Measurements from ENCODE around the gene ARID1B.

Gene ARID1B

GRCh38 chr6:156967852-156968251 lies 190.7 kb downstream of the ARID1B start:
- H3K27ac ChIP-seq (ENCODE audit: insufficient read depth, low read depth, low read length, poor library complexity, severe bottlenecking), result no peak overlapping the region
- peaks cover 9% of the 10 kb centered on the region for H3K4me1 ChIP-seq (ENCODE audit: control insufficient read depth, insufficient read depth, low read length)
- H3K36me3 ChIP-seq (ENCODE audit: control insufficient read depth, insufficient read depth, low read length), result no peaks in the 10 kb centered on the region
- H3K4me3 ChIP-seq (ENCODE audit: insufficient read depth, low read depth, low read length), result no peak overlapping the region
- H3K27me3 ChIP-seq (ENCODE audit: control insufficient read depth, insufficient read depth, low read length, poor library complexity, severe bottlenecking), result no peaks in the 10 kb centered on the region
- WGBS, 2 experiments, result 85 to 88% methylated on average over 3 to 4 of the region's 4 CpGs
- no peaks in the 10 kb centered on the region for H3K9me3 ChIP-seq (ENCODE audit: control insufficient read depth, low read length)

DNA sequence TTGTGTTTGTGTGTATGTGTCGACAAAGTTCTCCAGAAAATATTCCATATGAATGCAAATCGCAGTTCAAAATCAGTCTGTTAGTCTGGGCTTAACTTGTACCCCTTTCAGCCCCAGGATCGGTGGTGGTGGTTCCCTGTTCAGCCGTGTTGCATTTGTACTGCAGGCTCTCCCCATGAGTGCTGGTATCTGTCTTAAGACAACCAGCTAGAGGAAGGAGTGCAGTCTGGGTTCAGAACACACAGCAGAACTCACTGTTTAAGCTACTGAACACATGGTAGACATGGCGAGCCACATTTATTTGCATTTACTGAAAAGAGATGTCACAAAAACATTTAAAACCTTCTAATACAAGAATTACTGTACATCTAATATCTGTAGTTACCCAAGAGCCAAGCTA lies 192.1 kb downstream of the ARID1B start:
- H3K27ac ChIP-seq (ENCODE audit: insufficient read depth, low read depth, low read length, poor library complexity, severe bottlenecking), result no peak overlapping the region
- WGBS, 2 experiments, result 86 to 97% methylated on average over 5 of the region's 5 CpGs
- peaks cover 3% of the 10 kb centered on the region for H3K4me1 ChIP-seq (ENCODE audit: control insufficient read depth, insufficient read depth, low read length)
- H3K4me3 ChIP-seq (ENCODE audit: insufficient read depth, low read depth, low read length), result no peak overlapping the region
- no peaks in the 10 kb centered on the region for H3K27me3 ChIP-seq (ENCODE audit: control insufficient read depth, insufficient read depth, low read length, poor library complexity, severe bottlenecking)
- no peaks in the 10 kb centered on the region for H3K36me3 ChIP-seq (ENCODE audit: control insufficient read depth, insufficient read depth, low read length)
- H3K9me3 ChIP-seq (ENCODE audit: control insufficient read depth, low read length), result no peaks in the 10 kb centered on the region

GRCh38 chr6:156970595-156971112 lies 193.5 kb downstream of the ARID1B start:
- Histone ChIP-seq H3K9me3 (ENCODE audit: control insufficient read depth, low read length) (no peaks in the 10 kb centered on the region), H3K27me3 (ENCODE audit: control insufficient read depth, insufficient read depth, low read length, poor library complexity, severe bottlenecking) (no peaks in the 10 kb centered on the region), H3K27ac (ENCODE audit: insufficient read depth, low read depth, low read length, poor library complexity, severe bottlenecking) (no peak overlapping the region), H3K4me1 (ENCODE audit: control insufficient read depth, insufficient read depth, low read length) (peaks cover 3% of the 10 kb centered on the region), H3K36me3 (ENCODE audit: control insufficient read depth, insufficient read depth, low read length) (no peaks in the 10 kb centered on the region), H3K4me3 (ENCODE audit: insufficient read depth, low read depth, low read length) (no peak overlapping the region)
- 86 to 94% methylated on average over 2 of the region's 2 CpGs for WGBS, 2 experiments

- 84 to 85% methylated on average over 6 to 7 of the region's 7 CpGs for whole genome bisulfite sequencing, 2 experiments
- Histone ChIP-seq H3K27ac (ENCODE audit: insufficient read depth, low read depth, low read length, poor library complexity, severe bottlenecking) (peak overlapping the region; percentile 4), H3K36me3 (ENCODE audit: control insufficient read depth, insufficient read depth, low read length) (no peaks in the 10 kb centered on the region), H3K27me3 (ENCODE audit: control insufficient read depth, insufficient read depth, low read length, poor library complexity, severe bottlenecking) (no peaks in the 10 kb centered on the region), H3K9me3 (ENCODE audit: control insufficient read depth, low read length) (no peaks in the 10 kb centered on the region), H3K4me1 (ENCODE audit: control insufficient read depth, insufficient read depth, low read length) (peaks cover 3% of the 10 kb centered on the region), H3K4me3 (ENCODE audit: insufficient read depth, low read depth, low read length) (no peak overlapping the region)
These were observed 194.1 kb downstream of the ARID1B start for GRCh38 chr6:156971153-156971885.

DNA sequence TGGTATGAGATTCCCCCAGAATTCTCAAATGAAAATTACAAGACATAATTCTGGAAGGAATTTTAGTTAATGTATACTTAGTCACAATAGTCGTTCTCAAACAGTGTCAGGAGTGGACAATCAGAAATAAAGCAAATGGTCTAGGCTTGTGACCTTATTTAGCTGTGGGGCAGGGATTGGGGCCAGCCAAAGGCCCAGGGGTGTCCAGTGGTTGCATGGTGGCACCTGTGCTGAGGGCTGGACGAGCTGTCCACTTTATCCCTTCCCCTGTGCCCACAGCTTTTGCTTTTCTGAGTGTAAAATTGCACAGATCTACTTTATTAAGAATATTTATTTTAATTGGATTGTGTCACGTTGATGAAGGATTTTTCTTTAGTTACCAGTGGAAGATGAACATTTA lies 195.0 kb downstream of the ARID1B start:
- H3K27ac ChIP-seq (ENCODE audit: insufficient read depth, low read depth, low read length, poor library complexity, severe bottlenecking), result no peak overlapping the region
- H3K4me3 ChIP-seq (ENCODE audit: insufficient read depth, low read depth, low read length), result no peak overlapping the region
- 84 to 88% methylated on average over 2 to 3 of the region's 3 CpGs for WGBS, 2 experiments
- peaks cover 3% of the 10 kb centered on the region for H3K4me1 ChIP-seq (ENCODE audit: control insufficient read depth, insufficient read depth, low read length)
- no peaks in the 10 kb centered on the region for H3K36me3 ChIP-seq (ENCODE audit: control insufficient read depth, insufficient read depth, low read length)
- H3K9me3 ChIP-seq (ENCODE audit: control insufficient read depth, low read length), result no peaks in the 10 kb centered on the region
- no peaks in the 10 kb centered on the region for H3K27me3 ChIP-seq (ENCODE audit: control insufficient read depth, insufficient read depth, low read length, poor library complexity, severe bottlenecking)

GRCh38 chr6:156974830-156975261 lies 197.7 kb downstream of the ARID1B start:
- Histone ChIP-seq H3K36me3 (ENCODE audit: control insufficient read depth, insufficient read depth, low read length) (no peaks in the 10 kb centered on the region), H3K27ac (ENCODE audit: insufficient read depth, low read depth, low read length, poor library complexity, severe bottlenecking) (no peak overlapping the region), H3K27me3 (ENCODE audit: control insufficient read depth, insufficient read depth, low read length, poor library complexity, severe bottlenecking) (no peaks in the 10 kb centered on the region), H3K4me1 (ENCODE audit: control insufficient read depth, insufficient read depth, low read length) (peaks cover 3% of the 10 kb centered on the region), H3K9me3 (ENCODE audit: control insufficient read depth, low read length) (no peaks in the 10 kb centered on the region), H3K4me3 (ENCODE audit: insufficient read depth, low read depth, low read length) (no peak overlapping the region)
- WGBS, 2 experiments, result 100% methylated on average over 2 of the region's 2 CpGs; no CpG with 5 or more reads in 1 of the 2 experiments

DNA sequence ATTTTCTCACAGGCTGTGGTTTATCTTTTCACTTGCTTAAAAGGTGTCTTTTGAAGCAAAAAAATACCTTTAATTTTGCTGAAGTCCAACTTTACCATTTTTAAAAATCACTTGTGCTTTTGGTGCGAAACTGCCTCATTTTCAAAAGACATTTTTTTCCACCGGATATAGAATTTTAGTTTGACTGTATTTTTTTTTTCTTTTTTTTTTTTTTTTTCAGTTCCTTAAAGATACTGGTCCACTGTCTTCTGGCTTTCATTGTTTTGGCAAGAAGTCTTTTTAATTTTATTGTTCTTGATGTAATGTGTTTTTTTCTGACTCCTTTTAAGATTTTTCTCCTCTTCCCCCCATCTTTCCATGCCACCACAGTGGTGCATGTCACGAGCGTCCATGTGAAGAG lies 198.2 kb downstream of the ARID1B start:
- Histone ChIP-seq H3K27me3 (ENCODE audit: control insufficient read depth, insufficient read depth, low read length, poor library complexity, severe bottlenecking) (no peaks in the 10 kb centered on the region), H3K36me3 (ENCODE audit: control insufficient read depth, insufficient read depth, low read length) (no peaks in the 10 kb centered on the region), H3K27ac (ENCODE audit: insufficient read depth, low read depth, low read length, poor library complexity, severe bottlenecking) (no peak overlapping the region), H3K4me3 (ENCODE audit: insufficient read depth, low read depth, low read length) (no peak overlapping the region), H3K9me3 (ENCODE audit: control insufficient read depth, low read length) (no peaks in the 10 kb centered on the region), H3K4me1 (ENCODE audit: control insufficient read depth, insufficient read depth, low read length) (peaks cover 3% of the 10 kb centered on the region)
- 90 to 99% methylated on average over 2 to 4 of the region's 4 CpGs for WGBS, 2 experiments

- Histone ChIP-seq H3K36me3 (ENCODE audit: control insufficient read depth, insufficient read depth, low read length) (no peaks in the 10 kb centered on the region), H3K9me3 (ENCODE audit: control insufficient read depth, low read length) (no peaks in the 10 kb centered on the region), H3K4me3 (ENCODE audit: insufficient read depth, low read depth, low read length) (no peak overlapping the region), H3K4me1 (ENCODE audit: control insufficient read depth, insufficient read depth, low read length) (peaks cover 8% of the 10 kb centered on the region), H3K27me3 (ENCODE audit: control insufficient read depth, insufficient read depth, low read length, poor library complexity, severe bottlenecking) (no peaks in the 10 kb centered on the region), H3K27ac (ENCODE audit: insufficient read depth, low read depth, low read length, poor library complexity, severe bottlenecking) (no peak overlapping the region)
- WGBS, 2 experiments, result 81% methylated on average over 20 to 21 of the region's 21 CpGs
These were observed 199.3 kb downstream of the ARID1B start for GRCh38 chr6:156976216-156977127.

DNA sequence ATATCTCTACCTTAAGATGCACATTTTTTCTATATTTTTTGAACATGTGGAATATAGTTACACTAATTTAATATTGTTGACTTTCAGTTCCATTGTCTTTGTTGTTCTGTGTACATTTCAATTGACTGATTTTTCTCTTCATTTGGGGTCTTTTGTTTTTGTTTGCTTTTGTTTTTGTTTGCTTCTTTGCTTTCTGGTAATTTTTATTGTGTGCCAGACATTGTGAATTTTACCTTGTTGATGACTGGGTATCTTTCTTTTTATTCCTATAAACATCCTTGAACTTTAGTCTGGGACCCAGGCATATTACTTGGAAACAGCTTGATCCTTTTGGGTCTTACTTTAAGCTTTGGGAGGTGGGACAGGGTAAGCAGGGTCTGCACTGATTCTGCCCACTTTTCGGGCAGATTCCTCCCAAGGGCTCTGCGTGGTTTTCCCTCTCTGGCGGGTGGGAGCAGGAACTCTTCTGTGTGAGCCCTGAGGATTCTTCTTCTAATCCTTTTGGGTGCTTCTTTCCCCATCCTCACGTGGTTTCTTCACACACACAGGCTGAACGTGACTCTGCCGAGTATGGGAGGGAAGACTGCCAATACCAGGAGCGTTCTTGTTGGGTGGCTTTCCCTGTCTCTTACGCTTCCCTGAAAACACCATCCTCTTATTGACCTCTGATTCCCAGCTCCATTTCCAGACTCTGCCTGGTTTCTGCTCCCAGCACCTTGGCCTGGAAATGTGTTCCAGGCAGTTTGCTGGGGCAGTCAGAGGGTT lies 200.5 kb downstream of the ARID1B start:
- peaks cover 6% of the 10 kb centered on the region for H3K4me1 ChIP-seq (ENCODE audit: control insufficient read depth, insufficient read depth, low read length)
- no peak overlapping the region for H3K4me3 ChIP-seq (ENCODE audit: insufficient read depth, low read depth, low read length)
- H3K9me3 ChIP-seq (ENCODE audit: control insufficient read depth, low read length), result no peaks in the 10 kb centered on the region
- 74 to 76% methylated on average over 8 of the region's 8 CpGs for WGBS, 2 experiments
- no peak overlapping the region for H3K27ac ChIP-seq (ENCODE audit: insufficient read depth, low read depth, low read length, poor library complexity, severe bottlenecking)
- no peaks in the 10 kb centered on the region for H3K27me3 ChIP-seq (ENCODE audit: control insufficient read depth, insufficient read depth, low read length, poor library complexity, severe bottlenecking)
- H3K36me3 ChIP-seq (ENCODE audit: control insufficient read depth, insufficient read depth, low read length), result no peaks in the 10 kb centered on the region

All from ectodermal cell (in vitro differentiated cells).